Stimulated activated CD8-positive, alpha-beta memory T cell treated with anti-CD3 and anti-CD28 coated beads, Interleukin-4, amount 100 ng/mL, for 24 hours (primary cell): Measurements from ENCODE around the gene PER3.
"Not testable (repeated sequence)": the region's sequence is repeated elsewhere in the genome, so short reads cannot be mapped to it uniquely, and the experiment has no call there.

Experiments
- DNase-seq: peaks from one replicate; pipeline ENCODE4 v3.0.0-alpha.2; 2020; ENCODE audit warnings: low read depth

Gene PER3

DNA sequence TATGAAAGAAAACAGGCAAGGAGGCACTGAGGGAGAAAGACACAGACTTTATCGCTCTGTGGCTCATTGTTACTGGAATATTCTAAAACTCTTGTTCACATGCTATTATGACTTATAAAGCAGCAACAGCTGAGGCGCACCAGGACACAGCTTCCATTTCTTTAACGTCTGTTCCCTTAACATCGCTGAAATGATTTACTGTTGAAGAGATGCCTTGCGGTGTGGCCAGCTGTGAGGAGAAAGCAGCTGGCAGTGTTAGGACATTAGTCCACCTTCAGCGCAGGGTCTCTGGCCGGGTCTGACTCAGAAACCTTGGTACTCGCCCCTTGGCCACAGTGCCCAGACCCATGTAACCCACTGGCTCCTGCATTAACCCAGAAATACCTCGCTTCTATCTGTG is 3.1 kb upstream of the PER3 start:
- DNase-seq: no peak

DNA sequence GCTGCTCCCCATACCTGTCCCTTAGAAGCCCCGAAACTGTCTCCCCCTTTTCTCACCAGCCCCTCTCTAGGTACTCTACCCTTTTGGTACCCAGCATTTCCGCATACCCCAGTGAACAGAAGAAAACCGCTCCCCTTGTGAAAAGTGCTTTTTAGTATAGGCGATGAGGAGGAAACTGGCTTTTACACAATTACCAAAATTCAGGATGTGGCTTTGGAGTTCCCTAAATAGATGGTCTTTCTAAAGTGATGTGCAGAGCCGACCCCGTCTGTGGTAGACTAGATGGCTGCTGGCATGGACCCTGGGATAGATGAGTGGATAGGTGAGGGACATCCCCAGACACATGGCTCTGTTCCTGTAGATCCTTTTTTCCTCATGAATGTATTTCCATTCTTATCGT is 2.6 kb upstream of the PER3 start:
- DNase-seq: no peak

DNA sequence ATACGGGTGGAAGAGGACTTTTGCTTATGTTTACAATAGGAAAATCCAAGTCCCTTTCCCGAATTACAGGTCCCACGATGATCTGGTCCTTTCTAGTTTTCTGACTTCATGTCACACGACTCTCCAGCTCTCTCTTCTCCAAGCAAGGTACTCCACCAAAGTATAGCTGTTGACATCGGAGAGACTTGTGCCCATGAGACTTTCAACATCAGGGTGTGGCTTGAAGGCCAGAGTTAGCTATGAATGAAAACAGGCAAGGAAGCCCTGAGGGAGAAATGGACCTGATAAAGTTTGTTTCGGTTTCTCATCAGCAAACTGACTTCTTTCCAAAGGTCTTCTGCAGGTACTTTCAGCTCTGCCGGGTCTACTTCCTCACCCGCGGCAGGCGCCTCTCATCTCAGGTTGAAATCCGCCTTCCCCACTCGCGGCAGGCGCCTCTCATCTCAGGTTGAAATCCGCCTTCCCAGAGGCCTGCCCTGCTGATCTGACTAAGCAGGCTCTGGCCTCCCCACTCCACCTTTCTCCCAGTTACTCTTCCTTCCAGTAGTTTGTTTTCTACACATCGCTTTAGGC is 2.1 kb upstream of the PER3 start:
- no peak for DNase-seq

DNA sequence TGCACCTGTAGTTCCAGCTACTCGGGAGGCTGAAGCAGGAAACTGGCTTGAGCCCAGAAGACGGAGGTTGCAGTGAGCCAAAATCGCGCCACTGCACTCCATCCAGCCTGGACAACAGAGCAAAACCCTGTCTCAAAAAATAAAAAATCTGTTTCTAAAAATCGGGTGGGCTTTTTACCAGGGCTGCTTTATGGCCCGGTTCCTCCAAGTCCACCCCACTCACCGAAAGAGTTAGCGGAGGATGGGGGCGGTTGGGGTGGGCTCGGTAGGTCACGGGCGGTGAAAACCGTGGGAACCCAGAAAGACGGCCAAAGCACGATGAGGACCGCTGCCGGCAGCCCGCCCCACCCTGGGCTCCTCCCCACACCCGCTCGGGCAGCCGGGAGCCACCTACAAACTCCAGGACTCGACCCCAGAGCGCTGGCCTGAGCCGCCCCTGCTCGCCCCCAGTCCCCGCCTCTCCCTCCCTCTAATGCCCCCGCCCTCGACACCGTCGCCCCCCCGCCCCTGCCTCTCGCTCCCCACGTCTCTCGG is 846 bp upstream of the PER3 start:
- DNase-seq: peak; percentile 15

- DNase-seq: no peak
Observed at GRCh38 chr1:7784492-7785071, 491 bp downstream of the PER3 start.

- DNase-seq: no peak
Observed at GRCh38 chr1:7785108-7785507, 1.0 kb downstream of the PER3 start.

DNA sequence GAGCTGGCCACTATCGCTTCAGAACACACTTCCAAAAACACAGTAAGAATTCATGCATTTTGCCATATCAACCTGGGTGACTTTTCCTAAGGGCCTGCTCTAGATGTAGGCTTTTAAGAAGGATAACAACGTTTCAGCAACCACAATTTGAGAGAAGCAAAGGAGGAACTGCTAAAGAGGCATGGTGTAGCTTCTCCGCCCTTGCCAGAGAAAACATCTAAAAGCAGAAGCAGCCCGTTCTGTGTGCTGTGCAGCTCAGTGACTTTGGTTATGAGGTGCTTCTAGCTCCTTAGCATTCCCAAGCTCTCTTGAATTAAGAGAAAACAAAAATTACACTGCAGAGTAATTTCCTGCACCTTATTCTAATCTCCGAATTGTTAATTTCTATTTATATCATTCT is 2.7 kb downstream of the PER3 start:
- no peak for DNase-seq

DNA sequence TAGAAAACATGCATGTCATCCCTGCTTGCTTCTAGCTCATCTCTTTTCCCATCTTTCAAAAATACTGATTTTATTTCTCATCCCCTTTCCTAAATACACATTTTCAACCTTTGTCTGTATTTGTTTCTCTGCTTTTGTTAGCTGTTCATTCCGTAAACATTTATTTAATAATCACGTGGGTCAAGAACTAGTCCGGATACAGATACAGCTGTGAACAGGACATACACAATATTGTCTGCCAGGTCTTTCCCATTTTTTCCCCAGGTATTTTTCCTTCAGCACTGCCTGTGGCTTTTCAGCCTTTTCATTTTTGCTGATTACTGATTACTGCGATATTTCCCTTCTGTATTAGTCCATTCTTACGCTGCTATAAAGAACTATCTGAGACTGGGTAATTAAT is 5.7 kb downstream of the PER3 start:
- no peak for DNase-seq

DNA sequence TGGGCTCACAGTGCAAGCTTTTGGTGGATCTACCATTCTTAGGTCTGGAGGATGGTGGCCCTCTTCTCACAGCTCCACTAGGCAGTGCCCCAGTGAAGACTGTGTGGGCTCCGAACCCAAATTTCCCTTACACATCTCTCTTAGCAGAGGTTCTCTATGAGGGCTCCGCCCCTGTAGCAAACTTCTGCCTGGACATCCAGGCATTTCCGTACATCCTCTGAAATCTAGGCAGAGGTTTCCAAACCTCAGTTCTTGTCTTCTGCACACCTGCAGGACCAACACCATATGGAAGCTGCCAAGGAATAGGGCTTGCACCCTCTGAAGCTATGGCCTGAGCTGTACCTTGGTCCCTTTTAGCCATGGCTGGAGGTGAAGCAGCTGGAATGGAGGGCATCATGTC is 6.9 kb downstream of the PER3 start:
- DNase-seq: not testable (repeated sequence)

DNA sequence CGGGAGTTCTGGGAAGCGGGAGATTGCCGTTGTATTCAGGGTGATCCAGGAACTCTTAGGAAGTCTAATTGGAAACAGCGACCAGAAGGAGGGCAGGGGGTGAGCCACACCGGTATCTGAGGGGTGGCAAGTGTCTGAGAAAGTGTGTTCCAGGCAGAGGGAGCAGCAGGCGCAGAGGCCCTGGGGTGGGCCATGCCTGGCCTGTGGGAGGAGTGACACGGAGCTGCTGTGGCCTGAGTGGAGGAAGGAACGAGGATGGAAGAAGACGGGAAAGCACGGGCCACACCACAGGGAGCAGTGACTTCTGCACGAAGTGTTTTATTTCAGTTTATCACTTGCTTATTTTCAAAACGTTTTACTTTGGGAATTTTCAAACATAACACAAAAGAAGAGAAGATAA is 11.3 kb downstream of the PER3 start:
- no peak for DNase-seq

GRCh38 chr1:7805460-7805859 is 21.4 kb downstream of the PER3 start:
- no peak for DNase-seq

- DNase-seq: no peak
Observed at GRCh38 chr1:7808253-7808844, 24.3 kb downstream of the PER3 start.

GRCh38 chr1:7809742-7810141 is 25.7 kb downstream of the PER3 start:
- DNase-seq: no peak

- peak; percentile 8 for DNase-seq
Observed at GRCh38 chr1:7810395-7810794, 26.3 kb downstream of the PER3 start.

DNA sequence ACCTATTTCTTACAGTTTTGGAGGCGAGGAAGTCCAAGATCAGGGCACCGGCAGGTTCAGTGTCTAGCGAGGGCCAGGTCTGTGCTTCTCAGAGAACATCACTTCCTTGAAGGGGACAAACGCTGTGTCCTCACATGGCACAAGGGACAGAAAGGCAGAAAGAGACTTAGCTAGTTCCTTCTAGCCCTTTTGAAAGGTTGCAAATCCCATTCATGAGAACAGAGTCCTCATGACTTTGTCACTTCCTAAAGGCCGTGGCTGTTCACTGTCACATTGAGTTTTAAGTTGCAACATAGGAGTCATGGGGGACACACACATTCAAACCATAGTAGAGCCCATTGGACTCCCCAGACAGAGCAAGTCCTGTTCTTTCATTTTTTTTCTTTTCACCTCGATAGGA is 27.4 kb downstream of the PER3 start:
- no peak for DNase-seq

DNA sequence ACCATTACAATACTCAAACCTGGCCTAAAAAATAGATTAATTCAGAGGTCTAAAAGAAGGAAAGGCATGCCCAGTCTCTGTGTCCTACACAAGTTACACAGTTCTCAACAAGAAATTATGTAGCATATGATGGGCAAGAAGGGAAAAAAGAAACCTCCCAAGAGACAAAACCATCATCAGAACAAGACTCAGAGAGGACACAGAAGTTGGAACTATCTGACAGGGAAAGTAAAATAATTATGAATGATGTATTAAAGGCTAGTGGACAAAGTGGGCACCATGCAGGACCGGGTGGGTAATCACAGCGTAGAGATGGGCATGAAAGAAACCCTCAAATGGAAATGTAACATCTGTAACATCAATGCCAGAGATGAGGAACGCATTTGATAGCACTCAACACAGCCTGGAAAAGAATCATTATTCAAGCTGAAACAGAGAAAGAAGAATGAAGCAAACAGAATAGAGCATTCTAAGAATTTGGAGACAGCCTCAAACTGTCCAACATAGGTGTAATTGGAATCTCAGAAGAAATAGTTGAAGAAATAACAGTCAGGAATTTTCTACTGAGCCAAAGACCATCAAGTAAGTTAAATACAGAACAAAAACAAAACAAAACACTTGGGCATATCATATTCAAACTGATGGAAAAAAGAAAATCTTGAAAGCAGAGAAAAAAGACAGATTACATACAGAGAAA is 29.7 kb downstream of the PER3 start:
- no peak for DNase-seq

DNA sequence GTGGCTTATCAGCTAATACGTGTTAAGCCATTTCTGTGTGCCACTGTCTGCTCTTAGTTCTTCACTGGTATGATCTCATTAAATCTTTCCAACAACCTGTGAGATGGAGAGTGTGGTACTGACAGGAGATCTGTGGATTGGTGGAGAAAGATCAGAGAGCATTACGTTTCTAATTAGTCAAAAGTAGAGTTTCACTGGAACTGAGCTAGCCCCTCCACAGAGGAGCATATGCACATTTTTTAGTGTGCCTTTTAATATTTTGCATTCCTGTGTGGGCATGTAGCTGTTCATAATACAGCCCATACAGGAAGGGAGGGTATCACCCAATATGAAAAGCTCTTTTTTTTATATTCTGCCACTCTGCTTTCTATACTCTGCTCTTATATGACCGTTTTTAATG is 37.2 kb downstream of the PER3 start:
- DNase-seq: no peak

DNA sequence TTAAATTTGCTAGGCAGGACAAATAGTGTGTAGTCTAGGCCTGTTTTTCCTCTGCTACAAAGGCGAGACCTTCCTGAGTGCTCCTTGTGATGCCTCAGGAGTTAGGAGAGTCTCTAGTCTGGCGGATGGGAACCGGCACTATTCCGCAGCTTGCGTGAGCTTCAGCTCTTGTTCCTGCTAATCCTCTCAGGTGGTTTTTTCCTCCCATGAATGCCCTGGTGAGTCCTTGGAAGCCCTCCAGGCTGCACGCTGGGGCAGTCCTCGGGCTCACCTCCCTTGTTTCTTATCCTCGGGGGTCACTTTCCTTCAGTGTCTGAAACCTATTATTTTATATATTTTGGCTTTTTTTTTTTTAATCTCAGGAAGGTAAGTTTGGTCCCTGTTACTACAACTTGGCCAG is 40.6 kb downstream of the PER3 start:
- no peak for DNase-seq

DNA sequence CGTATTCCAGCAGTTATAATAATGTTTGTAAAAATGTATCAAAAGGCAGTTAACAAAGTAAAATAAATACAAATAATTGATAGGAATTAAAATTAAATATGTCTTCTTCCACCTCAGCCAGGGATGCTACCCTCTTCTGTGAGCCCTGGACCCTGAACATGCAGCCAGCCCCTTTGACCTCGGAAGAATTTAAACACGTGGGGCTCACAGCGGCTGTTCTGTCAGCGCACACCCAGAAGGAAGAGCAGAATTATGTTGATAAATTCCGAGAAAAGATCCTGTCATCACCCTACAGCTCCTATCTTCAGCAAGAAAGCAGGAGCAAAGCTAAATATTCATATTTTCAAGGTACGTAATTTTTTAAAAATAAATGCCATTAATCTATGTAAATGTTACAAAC is 42.3 kb downstream of the PER3 start:
- DNase-seq: no peak

GRCh38 chr1:7827126-7827955 is 43.2 kb downstream of the PER3 start:
- peak; percentile 15 for DNase-seq

DNA sequence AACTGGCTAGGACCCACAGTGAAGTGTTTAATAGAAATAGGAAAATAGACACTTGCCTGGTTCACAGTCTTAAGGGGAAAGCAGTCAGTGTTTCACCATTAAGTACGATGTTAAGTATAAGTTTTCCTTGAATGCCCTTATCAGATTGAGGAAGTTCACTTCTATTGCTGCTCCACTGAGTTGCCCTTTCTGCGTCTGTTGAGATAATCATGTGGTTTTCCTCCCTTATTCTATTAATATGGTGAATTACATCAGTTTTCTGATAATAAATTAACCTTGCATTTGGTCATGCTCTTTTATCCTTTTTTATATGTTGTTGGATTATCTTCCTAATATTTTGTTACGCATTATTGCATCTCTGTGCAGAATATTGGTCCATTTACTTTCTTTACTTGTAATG is 47.4 kb downstream of the PER3 start:
- DNase-seq: no peak

GRCh38 chr1:7833035-7833434 is 48.9 kb downstream of the PER3 start:
- no peak for DNase-seq
